Measurements from ENCODE around the gene ERCC5. TPM values are rescaled to one million over a fixed set of nuclear protein-coding genes. Genes with fewer than 3 reads are reported as not detected.

The ERCC5 gene
- total RNA-seq, 4 donors from 2014 or later = 91.8 to 231 (median 113) TPM

DNA sequence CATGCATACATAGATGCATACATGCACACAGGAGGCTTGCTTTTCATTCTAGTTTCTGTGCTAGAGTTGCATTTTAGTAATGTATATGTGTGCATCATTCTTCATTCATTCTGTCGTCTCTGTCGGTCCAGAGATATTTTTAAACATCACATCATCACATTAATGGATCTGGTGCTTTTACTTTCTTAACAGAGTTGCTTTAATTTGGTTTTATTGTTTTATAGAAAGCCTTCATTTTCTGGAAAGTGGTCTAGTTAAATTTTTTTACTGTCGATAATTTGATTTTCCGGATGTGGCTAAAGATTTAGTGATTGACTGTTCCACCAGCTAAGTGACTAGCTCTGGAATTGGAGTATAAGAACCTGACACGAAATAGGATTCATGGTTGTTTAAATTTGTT, 30.0 kb upstream of the ERCC5 start:
- no peaks in the 10 kb centered on the region for H3K4me1 ChIP-seq
- H3K4me3 ChIP-seq = no peak overlapping the region
- no peaks in the 10 kb centered on the region for H3K27me3 ChIP-seq
- H3K27ac ChIP-seq = no peak overlapping the region
- H3K9me3 ChIP-seq = no peaks in the 10 kb centered on the region
- TF ChIP-seq POLR2A (IDR thresholded peaks at IDR 0.05) = no peak
- TF ChIP-seq, protein P1, sequence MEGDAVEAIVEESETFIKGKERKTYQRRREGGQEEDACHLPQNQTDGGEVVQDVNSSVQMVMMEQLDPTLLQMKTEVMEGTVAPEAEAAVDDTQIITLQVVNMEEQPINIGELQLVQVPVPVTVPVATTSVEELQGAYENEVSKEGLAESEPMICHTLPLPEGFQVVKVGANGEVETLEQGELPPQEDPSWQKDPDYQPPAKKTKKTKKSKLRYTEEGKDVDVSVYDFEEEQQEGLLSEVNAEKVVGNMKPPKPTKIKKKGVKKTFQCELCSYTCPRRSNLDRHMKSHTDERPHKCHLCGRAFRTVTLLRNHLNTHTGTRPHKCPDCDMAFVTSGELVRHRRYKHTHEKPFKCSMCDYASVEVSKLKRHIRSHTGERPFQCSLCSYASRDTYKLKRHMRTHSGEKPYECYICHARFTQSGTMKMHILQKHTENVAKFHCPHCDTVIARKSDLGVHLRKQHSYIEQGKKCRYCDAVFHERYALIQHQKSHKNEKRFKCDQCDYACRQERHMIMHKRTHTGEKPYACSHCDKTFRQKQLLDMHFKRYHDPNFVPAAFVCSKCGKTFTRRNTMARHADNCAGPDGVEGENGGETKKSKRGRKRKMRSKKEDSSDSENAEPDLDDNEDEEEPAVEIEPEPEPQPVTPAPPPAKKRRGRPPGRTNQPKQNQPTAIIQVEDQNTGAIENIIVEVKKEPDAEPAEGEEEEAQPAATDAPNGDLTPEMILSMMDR (IDR thresholded peaks at IDR 0.05) = no peak
- H3K36me3 ChIP-seq = peaks cover 0 to 15% (median 0%) of the 10 kb centered on the region in 3 donors
- DNase-seq = no peak

DNA sequence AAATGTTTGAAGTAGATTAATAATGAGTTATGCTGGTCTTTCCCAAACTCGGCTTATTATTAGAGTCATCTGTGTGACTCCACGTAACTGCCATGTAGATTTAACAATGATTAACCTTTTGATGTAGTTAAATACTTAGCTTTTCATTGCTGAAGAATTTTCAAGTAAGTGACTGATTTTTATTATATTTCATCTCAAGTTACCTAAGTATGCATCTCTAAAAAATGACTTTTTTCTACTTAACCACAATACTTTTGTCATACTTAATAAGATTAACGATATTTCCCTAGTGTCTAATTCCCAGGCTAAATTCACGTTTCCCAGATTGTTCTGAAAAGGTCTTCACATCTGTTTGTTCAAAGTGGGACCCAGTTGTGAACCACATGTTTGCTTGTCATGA, 29.1 kb upstream of the ERCC5 start:
- Histone ChIP-seq H3K36me3 (peaks cover 0 to 18% (median 0%) of the 10 kb centered on the region in 3 donors), H3K9me3 (no peaks in the 10 kb centered on the region), H3K27ac (no peak overlapping the region), H3K4me3 (no peak overlapping the region), H3K27me3 (no peaks in the 10 kb centered on the region), H3K4me1 (no peaks in the 10 kb centered on the region)
- TF ChIP-seq, protein P1 (IDR thresholded peaks at IDR 0.05) = no peak
- TF ChIP-seq POLR2A (IDR thresholded peaks at IDR 0.05) = no peak
- DNase-seq = no peak

DNA sequence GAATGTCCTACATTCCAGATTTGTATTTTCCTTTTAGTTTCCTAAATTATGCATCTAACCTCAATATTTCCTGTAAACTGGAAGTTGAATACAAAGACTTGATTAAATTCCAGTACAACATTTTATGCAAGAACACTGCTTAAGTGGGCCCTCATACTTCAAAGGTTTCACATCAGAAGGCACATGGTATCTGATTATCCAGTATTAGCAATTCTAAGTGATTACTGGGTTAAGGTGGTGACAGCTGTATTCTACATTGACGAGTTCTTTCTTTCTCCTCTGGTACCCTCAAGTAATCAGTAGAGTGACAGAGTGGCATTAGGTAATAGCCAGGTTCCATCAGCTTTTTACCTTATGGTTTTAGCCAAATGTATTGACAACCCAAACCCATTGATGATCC, 28.6 kb upstream of the ERCC5 start:
- Histone ChIP-seq H3K27ac (no peak overlapping the region), H3K27me3 (no peaks in the 10 kb centered on the region), H3K4me3 (no peak overlapping the region), H3K9me3 (no peaks in the 10 kb centered on the region), H3K36me3 (peaks cover 0 to 24% (median 0%) of the 10 kb centered on the region in 3 donors), H3K4me1 (no peaks in the 10 kb centered on the region)
- DNase-seq = no peak
- TF ChIP-seq POLR2A (IDR thresholded peaks at IDR 0.05) = no peak
- TF ChIP-seq, protein P1 (IDR thresholded peaks at IDR 0.05) = no peak

DNA sequence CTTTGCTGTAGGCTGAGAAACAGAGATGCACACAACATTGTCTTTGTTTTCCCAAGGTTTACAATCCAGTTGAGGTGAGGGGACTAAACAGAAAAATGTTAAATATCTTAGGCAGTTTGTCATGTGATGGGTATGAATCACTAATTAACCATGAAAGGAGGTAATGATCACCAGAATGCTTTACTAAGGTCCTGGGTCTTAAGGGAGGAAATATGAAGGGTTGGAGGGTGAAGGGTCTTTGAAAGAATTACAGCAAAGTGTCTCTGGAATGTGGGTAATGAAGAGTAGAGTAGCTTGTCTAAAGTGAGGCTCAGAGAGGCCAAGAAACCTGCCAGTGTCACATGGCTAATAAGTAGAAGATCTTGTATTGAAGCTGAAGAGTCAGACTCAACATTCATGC, 27.9 kb upstream of the ERCC5 start:
- Histone ChIP-seq H3K36me3 (peaks cover 0 to 30% (median 0%) of the 10 kb centered on the region in 3 donors), H3K4me1 (no peaks in the 10 kb centered on the region), H3K27ac (no peak overlapping the region), H3K27me3 (no peaks in the 10 kb centered on the region), H3K4me3 (no peak overlapping the region), H3K9me3 (no peaks in the 10 kb centered on the region)
- no peak for TF ChIP-seq POLR2A (IDR thresholded peaks at IDR 0.05)
- no peak for DNase-seq

DNA sequence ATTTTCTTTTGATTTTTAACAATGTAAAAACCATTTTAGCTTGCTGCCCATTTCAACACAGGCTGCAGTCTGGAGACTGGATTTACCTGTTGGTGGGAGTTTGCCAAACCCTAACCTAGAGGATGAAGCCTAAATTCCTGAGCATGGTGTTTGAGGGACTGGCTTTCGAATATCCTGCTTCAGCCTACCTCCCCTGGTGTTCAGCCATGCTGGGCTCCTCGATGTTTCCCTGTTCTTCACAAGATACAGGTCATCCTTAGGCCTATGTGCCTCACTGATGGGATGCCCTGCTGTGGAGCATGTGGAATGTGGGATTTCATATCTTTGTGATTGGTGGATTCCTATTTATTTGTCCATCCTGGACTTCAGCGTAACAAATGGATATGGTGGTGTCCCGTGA, 20.4 kb upstream of the ERCC5 start:
- Histone ChIP-seq H3K27me3 (no peaks in the 10 kb centered on the region), H3K4me3 (no peak overlapping the region), H3K9me3 (no peaks in the 10 kb centered on the region), H3K27ac (no peak overlapping the region), H3K36me3 (peaks cover 0 to 53% (median 0%) of the 10 kb centered on the region in 3 donors), H3K4me1 (no peaks in the 10 kb centered on the region)
- TF ChIP-seq POLR2A (IDR thresholded peaks at IDR 0.05) = no peak
- no peak for DNase-seq

DNA sequence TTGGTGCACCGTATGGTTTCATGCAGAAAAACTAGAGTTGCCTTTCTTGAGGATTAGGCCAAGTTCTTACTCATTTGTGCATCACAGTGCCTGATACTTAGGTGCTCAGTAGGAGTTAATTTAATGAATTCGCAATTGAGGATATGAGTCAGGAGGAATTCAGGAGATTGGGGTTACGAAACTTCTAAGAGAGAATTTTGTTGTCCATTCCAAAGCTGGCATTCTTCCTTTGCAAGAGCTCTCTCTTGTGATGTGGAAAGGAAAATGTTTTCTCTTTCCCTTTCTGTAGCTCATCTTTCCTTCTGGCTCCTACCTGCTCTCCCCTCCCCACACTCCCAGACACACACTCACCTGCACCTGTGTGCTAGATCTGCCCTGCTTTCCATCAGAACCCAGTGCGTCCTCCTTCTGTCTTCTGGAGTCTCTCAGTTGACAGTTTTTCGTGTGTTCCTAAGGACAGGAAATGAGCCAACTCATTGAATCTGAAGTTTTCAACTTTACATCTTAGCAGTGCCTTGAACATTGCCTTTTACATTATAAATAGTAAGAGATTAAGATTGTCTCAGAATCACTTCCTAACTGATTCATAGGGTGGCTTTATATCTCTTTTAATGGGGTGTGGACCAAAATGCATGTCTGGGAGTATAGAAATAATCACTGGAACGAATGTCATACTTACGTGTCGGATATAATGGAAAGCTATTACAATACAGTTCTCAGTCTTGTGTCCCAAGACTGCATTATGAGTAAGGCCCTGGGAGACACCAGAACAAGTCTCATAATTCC, 19.7 kb upstream of the ERCC5 start:
- H3K27ac ChIP-seq = no peak overlapping the region
- H3K4me3 ChIP-seq = no peak overlapping the region
- H3K4me1 ChIP-seq = no peaks in the 10 kb centered on the region
- H3K36me3 ChIP-seq = peaks cover 0 to 52% (median 0%) of the 10 kb centered on the region in 3 donors
- H3K27me3 ChIP-seq = no peaks in the 10 kb centered on the region
- DNase-seq = no peak
- H3K9me3 ChIP-seq = no peaks in the 10 kb centered on the region
- TF ChIP-seq, protein P1 (IDR thresholded peaks at IDR 0.05) = no peak
- no peak for TF ChIP-seq POLR2A (IDR thresholded peaks at IDR 0.05)
